Smooth muscle cell (in vitro differentiated cells): ENCODE measurements around the gene GPR156. TPM values are rescaled to one million over a fixed set of nuclear protein-coding genes. Genes with fewer than 3 reads are reported as not detected.

Experiments
- DNase-seq: peaks from one replicate; lab custom pipeline; 2025; ENCODE audit not compliant: unreplicated experiment; lab: John Stamatoyannopoulos, UW
- H2AFZ ChIP-seq: fragments of 200-600 bp; sonication (generic); 2 replicates; pipeline ENCODE4 v1.6.0; 2016; ENCODE audit warnings: antibody characterized with exemption, low read depth, mild to moderate bottlenecking
- H3F3A ChIP-seq: fragments of 200-600 bp; sonication (generic); 2 replicates; pipeline ENCODE4 v1.6.0; 2017; ENCODE audit warnings: antibody characterized with exemption, low read depth
- H3K27ac ChIP-seq: fragments of 200-600 bp; sonication (generic); 2 replicates; pipeline ENCODE4 v1.5.1; 2016; ENCODE audit warnings: low read depth, mild to moderate bottlenecking
- H3K27me3 ChIP-seq: fragments of 200-600 bp; sonication (generic); 2 replicates; pipeline ENCODE4 v1.6.1; 2016; ENCODE audit warnings: low read depth, mild to moderate bottlenecking
- H3K36me3 ChIP-seq: fragments of 200-600 bp; sonication (generic); 2 replicates; pipeline ENCODE4 v1.5.1; 2016; ENCODE audit warnings: low read depth
- H3K4me1 ChIP-seq: fragments of 200-600 bp; sonication (generic); 2 replicates; pipeline ENCODE4 v1.5.1; 2016; ENCODE audit warnings: low read depth
- H3K4me2 ChIP-seq: fragments of 200-600 bp; sonication (generic); 2 replicates; pipeline ENCODE4 v1.6.0; 2016; ENCODE audit warnings: mild to moderate bottlenecking
- H3K4me3 ChIP-seq: fragments of 200-600 bp; sonication (generic); 2 replicates; pipeline ENCODE4 v1.5.1; 2016; ENCODE audit warnings: mild to moderate bottlenecking
- H3K79me2 ChIP-seq: fragments of 200-600 bp; sonication (generic); 2 replicates; pipeline ENCODE4 v1.6.0; 2016; ENCODE audit warnings: low read depth, mild to moderate bottlenecking
- H3K9ac ChIP-seq: fragments of 200-600 bp; sonication (generic); 2 replicates; pipeline ENCODE4 v1.6.0; 2016; ENCODE audit warnings: low read depth
- H3K9me3 ChIP-seq: fragments of 200-600 bp; sonication (generic); replicated peaks from 2 replicates; pipeline ENCODE4 v1.5.1; 2016; ENCODE audit warnings: low read depth
- H4K20me1 ChIP-seq: fragments of 200-600 bp; sonication (generic); 2 replicates; pipeline ENCODE4 v1.6.0; 2016; ENCODE audit warnings: low read depth
- WGBS: methylation state at CpG from one replicate; pipeline ENCODE4 v1.1.7; 2016; ENCODE audit warnings: low lambda C conversion rate; 5-methylcytosine and 5-hydroxymethylcytosine counted together
- polyA plus RNA-seq: library from polyadenylated mRNA; unstranded; fragments of >200 nt; fragmentation: Nextera tagmentation; extraction: Ambion mirVana; gene quantifications from 2 replicates; pipeline ENCODE4 v1.2.1, GENCODE V29; 2016
- total RNA-seq: library from RNA; depleted of rRNA; stranded (reverse); fragments of >200 nt; gene quantifications from 2 replicates; pipeline ENCODE4 v1.2.3, GENCODE V29; 2014
- TF ChIP-seq, protein P1 (sequence below): fragments of 200-600 bp; sonication (generic); IDR thresholded peaks from 2 replicates; pipeline ENCODE4 v1.5.1; 2017; ENCODE audit warnings: borderline replicate concordance, mild to moderate bottlenecking, antibody characterized with exemption; ENCODE audit not compliant: insufficient read depth, poor library complexity, severe bottlenecking

The GPR156 gene
- total and polyA plus RNA-seq, 2 experiments from 2014 or later: 1.2 to 2.9 TPM

DNA sequence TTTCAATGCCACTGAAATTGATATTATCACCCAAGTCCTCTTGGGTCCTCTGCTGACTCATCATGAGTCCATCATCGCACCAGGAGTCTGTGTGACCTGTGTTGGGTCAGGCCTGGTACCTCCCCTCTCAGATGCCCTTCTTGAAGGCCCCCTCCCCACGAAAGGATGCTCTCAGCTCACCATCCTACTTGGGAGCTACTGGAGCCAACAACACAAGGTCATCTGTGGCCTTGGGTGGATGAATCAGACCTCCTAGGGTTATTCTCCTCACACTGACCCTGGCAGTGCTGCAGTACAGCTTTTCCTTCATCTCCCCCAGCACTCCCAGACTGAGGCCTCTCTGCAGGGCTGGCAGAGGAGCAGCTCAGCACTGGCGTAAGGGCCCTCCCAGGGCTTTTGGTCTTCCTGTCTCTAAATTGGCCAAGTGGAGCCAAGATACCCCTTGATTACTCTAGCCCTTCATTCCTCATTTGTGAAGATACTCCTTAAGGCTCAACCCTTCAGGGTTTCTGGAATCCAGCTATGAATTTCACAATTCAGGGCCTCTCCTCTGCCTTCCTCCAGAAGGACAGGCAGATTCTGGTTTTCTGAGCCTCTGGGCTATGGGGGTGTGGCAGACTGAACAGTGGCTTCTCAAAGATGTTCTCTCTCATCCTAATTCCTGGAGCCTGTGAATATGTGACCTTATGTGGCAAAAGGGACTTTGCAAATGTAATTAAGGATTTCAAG lies 110.0 kb downstream of the GPR156 start:
- no peak for DNase-seq
- Histone ChIP-seq H3K4me3 (no peak overlapping the region), H3K4me2 (no peak overlapping the region), H3F3A (no peaks in the 10 kb centered on the region), H3K9me3 (no peaks in the 10 kb centered on the region), H2AFZ (no peak overlapping the region), H4K20me1 (no peaks in the 10 kb centered on the region), H3K4me1 (peaks cover 13% of the 10 kb centered on the region), H3K27ac (no peak overlapping the region), H3K9ac (no peak overlapping the region), H3K79me2 (no peaks in the 10 kb centered on the region), H3K27me3 (no peaks in the 10 kb centered on the region), H3K36me3 (no peaks in the 10 kb centered on the region)
- TF ChIP-seq, protein P1, sequence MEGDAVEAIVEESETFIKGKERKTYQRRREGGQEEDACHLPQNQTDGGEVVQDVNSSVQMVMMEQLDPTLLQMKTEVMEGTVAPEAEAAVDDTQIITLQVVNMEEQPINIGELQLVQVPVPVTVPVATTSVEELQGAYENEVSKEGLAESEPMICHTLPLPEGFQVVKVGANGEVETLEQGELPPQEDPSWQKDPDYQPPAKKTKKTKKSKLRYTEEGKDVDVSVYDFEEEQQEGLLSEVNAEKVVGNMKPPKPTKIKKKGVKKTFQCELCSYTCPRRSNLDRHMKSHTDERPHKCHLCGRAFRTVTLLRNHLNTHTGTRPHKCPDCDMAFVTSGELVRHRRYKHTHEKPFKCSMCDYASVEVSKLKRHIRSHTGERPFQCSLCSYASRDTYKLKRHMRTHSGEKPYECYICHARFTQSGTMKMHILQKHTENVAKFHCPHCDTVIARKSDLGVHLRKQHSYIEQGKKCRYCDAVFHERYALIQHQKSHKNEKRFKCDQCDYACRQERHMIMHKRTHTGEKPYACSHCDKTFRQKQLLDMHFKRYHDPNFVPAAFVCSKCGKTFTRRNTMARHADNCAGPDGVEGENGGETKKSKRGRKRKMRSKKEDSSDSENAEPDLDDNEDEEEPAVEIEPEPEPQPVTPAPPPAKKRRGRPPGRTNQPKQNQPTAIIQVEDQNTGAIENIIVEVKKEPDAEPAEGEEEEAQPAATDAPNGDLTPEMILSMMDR: no peak
- WGBS: 94% methylated on average over 2 of the region's 3 CpGs

DNA sequence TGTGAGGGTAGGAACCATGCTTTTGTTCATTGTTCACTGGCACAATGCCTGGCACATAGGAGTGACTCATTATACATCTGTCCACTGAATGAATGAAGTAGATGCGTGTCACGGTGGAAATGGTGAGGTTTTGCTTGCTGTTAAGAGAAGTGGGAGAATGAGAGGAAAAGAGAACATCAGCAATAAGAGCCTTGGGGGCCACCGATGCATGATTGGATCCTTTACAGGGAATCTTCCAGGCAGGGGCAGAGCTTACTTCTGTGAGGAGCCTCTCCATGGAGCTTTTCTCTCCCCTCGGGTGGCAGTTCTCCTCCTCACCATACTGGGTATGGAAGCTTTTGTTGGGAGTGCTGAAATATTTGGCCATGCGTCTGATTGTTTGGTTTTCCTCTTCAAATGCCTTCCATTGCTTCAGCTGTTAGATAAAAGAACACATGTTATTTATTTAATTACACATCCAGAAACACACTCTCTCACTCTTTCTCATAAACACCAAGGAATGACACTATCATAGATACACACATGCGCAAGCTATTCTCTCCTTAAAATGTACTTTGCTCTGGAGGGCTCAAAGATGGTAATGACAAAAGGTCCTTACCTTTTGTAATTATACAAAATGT lies 111.9 kb downstream of the GPR156 start:
- Histone ChIP-seq H3K4me2 (no peak overlapping the region), H3K9ac (no peak overlapping the region), H3K9me3 (no peaks in the 10 kb centered on the region), H3K27me3 (no peaks in the 10 kb centered on the region), H3K4me1 (peaks cover 13% of the 10 kb centered on the region), H2AFZ (no peak overlapping the region), H3K79me2 (no peaks in the 10 kb centered on the region), H3K27ac (no peak overlapping the region), H3K36me3 (no peaks in the 10 kb centered on the region), H4K20me1 (no peaks in the 10 kb centered on the region), H3F3A (no peaks in the 10 kb centered on the region), H3K4me3 (no peak overlapping the region)
- DNase-seq: no peak
- WGBS: 92% methylated on average over 6 of the region's 6 CpGs
- TF ChIP-seq, protein P1: no peak

DNA sequence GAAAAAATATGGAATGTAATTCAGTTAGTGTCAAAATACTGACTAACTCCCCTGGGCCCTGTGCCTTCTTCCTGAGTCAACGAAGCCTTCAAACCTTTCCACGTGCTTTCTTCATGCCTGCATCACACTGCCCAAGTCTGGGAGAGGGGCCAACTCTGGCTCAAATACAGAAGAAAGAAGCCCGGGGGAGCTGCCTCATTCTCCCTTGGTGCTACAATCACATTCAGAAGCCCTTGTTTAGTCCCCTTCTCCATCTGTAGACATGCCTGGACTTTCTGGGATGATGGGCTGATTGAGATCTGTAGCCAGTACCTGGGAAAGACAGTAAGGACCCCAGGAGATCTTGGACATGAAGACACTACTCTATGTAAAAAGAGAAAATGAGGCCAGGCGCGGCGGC lies 113.0 kb downstream of the GPR156 start:
- Histone ChIP-seq H3K9me3 (no peaks in the 10 kb centered on the region), H3K79me2 (no peaks in the 10 kb centered on the region), H4K20me1 (no peaks in the 10 kb centered on the region), H3K4me3 (no peak overlapping the region), H3K4me2 (no peak overlapping the region), H3K36me3 (no peaks in the 10 kb centered on the region), H2AFZ (no peak overlapping the region), H3K4me1 (peaks cover 4% of the 10 kb centered on the region), H3K27ac (no peak overlapping the region), H3K9ac (no peak overlapping the region), H3F3A (no peaks in the 10 kb centered on the region), H3K27me3 (no peaks in the 10 kb centered on the region)
- TF ChIP-seq, protein P1: no peak
- DNase-seq: no peak
- 77% methylated on average over 6 of the region's 6 CpGs for WGBS
